Neural cell (in vitro differentiated cells): Measurements from ENCODE around the gene CDC42EP2. TPM values are rescaled to one million over a fixed set of nuclear protein-coding genes. Genes with fewer than 3 reads are reported as not detected.
A peak's percentile ranks its signal among the peaks of the same experiment; 100 is the strongest.

Experiments used
- H2AFZ ChIP-seq: fragments of 200-600, 300-800 bp; sonication (generic), shearing (Covaris generic); 2 replicates; pipeline ENCODE4 v1.6.0; 2014; ENCODE audit warnings: low read depth, mild to moderate bottlenecking, antibody characterized with exemption, low read length, moderate library complexity
- H3F3A ChIP-seq: fragments of 200-600 bp; shearing (Covaris generic); 2 replicates; pipeline ENCODE4 v1.6.1; 2016; ENCODE audit warnings: mild to moderate bottlenecking, moderate library complexity, mixed read lengths, antibody characterized with exemption, low read length; ENCODE audit not compliant: insufficient read depth, poor library complexity, severe bottlenecking
- H3K27ac ChIP-seq: fragments of 200-600, 300-800 bp; sonication (generic), shearing (Covaris generic); 2 replicates; pipeline ENCODE4 v1.5.1; 2014; ENCODE audit warnings: mild to moderate bottlenecking, low read length, moderate library complexity
- H3K27me3 ChIP-seq: fragments of 300-800, 200-600 bp; sonication (generic), shearing (Covaris generic); 2 replicates; pipeline ENCODE4 v1.6.0; 2014; ENCODE audit warnings: mild to moderate bottlenecking, low read depth, low read length, moderate library complexity; ENCODE audit not compliant: insufficient read depth
- H3K36me3 ChIP-seq: fragments of 300-800, 200-600 bp; sonication (generic), shearing (Covaris generic); 2 replicates; pipeline ENCODE4 v1.5.1; 2014; ENCODE audit warnings: mild to moderate bottlenecking, antibody characterized with exemption, low read length, moderate library complexity; ENCODE audit not compliant: insufficient read depth
- H3K4me2 ChIP-seq: fragments of 300-800, 200-600 bp; sonication (generic), shearing (Covaris generic); 2 replicates; pipeline ENCODE4 v1.6.0; 2014; ENCODE audit warnings: mild to moderate bottlenecking, low read length
- H3K4me3 ChIP-seq: fragments of 300-800, 200-600 bp; sonication (generic), shearing (Covaris generic); 2 replicates; pipeline ENCODE4 v1.5.1; 2014; ENCODE audit warnings: mild to moderate bottlenecking, low read length, moderate library complexity
- H3K79me2 ChIP-seq: fragments of 200-600 bp; shearing (Covaris generic); replicated peaks from 2 replicates; pipeline ENCODE4 v1.6.0; 2014; ENCODE audit warnings: mild to moderate bottlenecking, low read length, moderate library complexity; ENCODE audit not compliant: insufficient read depth
- H3K9ac ChIP-seq: fragments of 300-800, 200-600 bp; sonication (generic), shearing (Covaris generic); 2 replicates; pipeline ENCODE4 v1.6.1; 2016; ENCODE audit warnings: mild to moderate bottlenecking, low read length, mixed read lengths
- H3K9me2 ChIP-seq: fragments of 200-600 bp; shearing (Covaris generic); 2 replicates; pipeline ENCODE4 v1.6.1; 2016; ENCODE audit warnings: mild to moderate bottlenecking, low read length, mixed read lengths; ENCODE audit not compliant: insufficient read depth
- H3K9me3 ChIP-seq: fragments of 200-600, 300-800 bp; sonication (generic), shearing (Covaris generic); 2 replicates; pipeline ENCODE4 v1.6.1; 2016; ENCODE audit warnings: mild to moderate bottlenecking, mixed run types, low read length, moderate library complexity, mixed read lengths
- H4K20me1 ChIP-seq: fragments of 200-600 bp; shearing (Covaris generic); 2 replicates; pipeline ENCODE4 v1.6.1; 2016; ENCODE audit warnings: mild to moderate bottlenecking, mixed run types; ENCODE audit not compliant: insufficient read depth
- CTCF ChIP-seq: fragments of 450-650 bp; IDR thresholded peaks from 2 replicates; pipeline ENCODE4 v1.5.1; 2014; ENCODE audit warnings: antibody characterized with exemption, mild to moderate bottlenecking, moderate library complexity; ENCODE audit not compliant: poor library complexity, severe bottlenecking
- EP300 ChIP-seq: fragments of 450-650 bp; conservative IDR thresholded peaks from 2 replicates; pipeline ENCODE4 v1.6.1; 2014; ENCODE audit warnings: antibody characterized with exemption, mild to moderate bottlenecking, moderate library complexity; ENCODE audit not compliant: poor library complexity, severe bottlenecking
- EZH2 ChIP-seq: fragments of 200-600, 300-800 bp; shearing (Covaris generic), sonication (generic); IDR thresholded peaks from 2 replicates; pipeline ENCODE4 v1.6.1; 2014; ENCODE audit warnings: antibody characterized with exemption, low read length, borderline replicate concordance, mild to moderate bottlenecking; ENCODE audit not compliant: insufficient read depth, poor library complexity, severe bottlenecking
- MXI1 ChIP-seq: fragments of 450-650 bp; conservative IDR thresholded peaks from 2 replicates; pipeline ENCODE4 v1.6.1; 2014; ENCODE audit warnings: antibody characterized with exemption, mild to moderate bottlenecking; ENCODE audit not compliant: poor library complexity, severe bottlenecking
- POLR2AphosphoS5 ChIP-seq: IDR thresholded peaks from 2 replicates; pipeline ENCODE4 v1.6.1; 2012
- RAD21 ChIP-seq: fragments of 450-650 bp; conservative IDR thresholded peaks from 2 replicates; pipeline ENCODE4 v1.6.1; 2014; ENCODE audit warnings: antibody characterized with exemption, mild to moderate bottlenecking, moderate library complexity
- REST ChIP-seq: IDR thresholded peaks from 2 replicates; pipeline ENCODE4 v1.6.1; 2012; ENCODE audit warnings: borderline replicate concordance
- SMC3 ChIP-seq: fragments of 450-650 bp; conservative IDR thresholded peaks from 2 replicates; pipeline ENCODE4 v1.6.1; 2014; ENCODE audit warnings: antibody characterized with exemption, mild to moderate bottlenecking, moderate library complexity; ENCODE audit not compliant: poor library complexity
- TAF1 ChIP-seq: IDR thresholded peaks from 2 replicates; pipeline ENCODE4 v1.6.1; 2012; ENCODE audit warnings: low read depth
- polyA minus RNA-seq: library from RNA; depleted of rRNA, polyadenylated mRNA; stranded (reverse); fragments of >200 nt; gene quantifications from 2 replicates; pipeline ENCODE4 v1.2.3, GENCODE V29; 2014
- polyA plus RNA-seq: library from polyadenylated mRNA; depleted of rRNA; stranded (reverse); fragments of >200 nt; gene quantifications from 2 replicates; pipeline ENCODE4 v1.2.3, GENCODE V29; 2014

The CDC42EP2 gene
- polyA plus RNA-seq = 0.56 and 1.3 TPM in 2 replicates
- 4.1 and 6.1 TPM in 2 replicates for polyA minus RNA-seq

GRCh38 chr11:65314501-65315203 lies at the start of gene CDC42EP2:
CDC42EP2 (plus strand) TSS chr11:65314866; CDS start chr11:65320899, 6,033 bp downstream.
- Histone ChIP-seq H3K79me2 (no peaks in the 10 kb centered on the region), H3K9me2 (no peaks in the 10 kb centered on the region), H3K27me3 (peaks cover 7% of the 10 kb centered on the region), H2AFZ (peak within 1 kb of the TSS; percentile 69), H3K4me3 (peak within 1 kb of the TSS; percentile 98), H3K9ac (peak within 1 kb of the TSS; percentile 77), H3F3A (no peaks in the 10 kb centered on the region), H3K9me3 (no peaks in the 10 kb centered on the region), H3K36me3 (no peaks in the 10 kb centered on the region), H4K20me1 (no peaks in the 10 kb centered on the region), H3K4me2 (peak within 1 kb of the TSS; percentile 59), H3K27ac (peak within 1 kb of the TSS; percentile 31)
- no peak for TF ChIP-seq REST
- TF ChIP-seq POLR2AphosphoS5 = no peak
- TF ChIP-seq MXI1 = no peak
- TF ChIP-seq TAF1 = no peak
- TF ChIP-seq SMC3 = no peak
- no peak for TF ChIP-seq CTCF
- no peak for TF ChIP-seq EP300
- no peak for TF ChIP-seq RAD21
- no peak for TF ChIP-seq EZH2

GRCh38 chr11:65266210-65266609 lies 48.5 kb upstream of the CDC42EP2 start:
- H3K9me3 ChIP-seq = no peaks in the 10 kb centered on the region
- H3K9me2 ChIP-seq = no peaks in the 10 kb centered on the region
- no peak for TF ChIP-seq POLR2AphosphoS5
- TF ChIP-seq EP300 = no peak
- no peak for TF ChIP-seq TAF1
- no peak for TF ChIP-seq RAD21
- TF ChIP-seq EZH2 = no peak
- TF ChIP-seq SMC3 = no peak
- no peak for TF ChIP-seq MXI1
- no peak for TF ChIP-seq CTCF
- TF ChIP-seq REST = no peak
- H2AFZ ChIP-seq = no peak overlapping the region
- H3F3A ChIP-seq = no peaks in the 10 kb centered on the region
- no peaks in the 10 kb centered on the region for H4K20me1 ChIP-seq
- H3K4me3 ChIP-seq = no peak overlapping the region
- H3K9ac ChIP-seq = no peak overlapping the region
- no peak overlapping the region for H3K27ac ChIP-seq
- no peak overlapping the region for H3K4me2 ChIP-seq
- no peaks in the 10 kb centered on the region for H3K36me3 ChIP-seq
- H3K79me2 ChIP-seq = peaks cover 10% of the 10 kb centered on the region
- no peaks in the 10 kb centered on the region for H3K27me3 ChIP-seq
